Epithelial cell of esophagus (primary cell): ENCODE results near the gene OXTR.
A peak's percentile ranks its signal among the peaks of the same experiment; 100 is the strongest.

Experiments used
- DNase-seq: peaks from one replicate; pipeline ENCODE4 v3.0.0; 2010; ENCODE audit warnings: low read depth
- H3K4me3 ChIP-seq: 2 replicates; pipeline ENCODE4 v1.5.1; 2011; ENCODE audit warnings: mild to moderate bottlenecking, low read length, control low read depth
- CTCF ChIP-seq: IDR thresholded peaks from 2 replicates; pipeline ENCODE4 v1.5.1; 2011; ENCODE audit warnings: low read depth, mild to moderate bottlenecking, low read length, control low read depth, inconsistent platforms; ENCODE audit not compliant: insufficient read depth; ENCODE audit errors: missing control alignments

The OXTR gene

DNA sequence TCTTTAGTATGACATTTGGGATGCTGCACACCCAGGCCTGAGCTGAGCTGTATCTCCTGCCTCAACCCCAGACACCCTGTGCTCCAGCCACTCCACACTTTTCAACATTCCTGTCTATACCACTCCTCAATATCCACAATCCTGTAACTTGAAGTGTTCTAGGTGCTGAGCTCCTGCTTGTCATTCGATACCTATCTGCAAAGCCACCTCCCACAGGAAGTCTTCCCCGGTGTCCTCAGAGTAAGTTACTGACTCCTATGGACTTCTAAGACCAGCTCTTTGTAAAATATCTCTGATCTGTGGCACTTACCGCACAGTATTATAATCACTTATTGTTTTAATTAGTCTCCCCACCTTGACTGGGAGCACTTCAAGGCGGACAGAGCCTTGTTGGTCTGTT lies 37.0 kb downstream of the OXTR start:
- DNase-seq = no peak
- TF ChIP-seq CTCF = no peak
- H3K4me3 ChIP-seq = no peak overlapping the region

DNA sequence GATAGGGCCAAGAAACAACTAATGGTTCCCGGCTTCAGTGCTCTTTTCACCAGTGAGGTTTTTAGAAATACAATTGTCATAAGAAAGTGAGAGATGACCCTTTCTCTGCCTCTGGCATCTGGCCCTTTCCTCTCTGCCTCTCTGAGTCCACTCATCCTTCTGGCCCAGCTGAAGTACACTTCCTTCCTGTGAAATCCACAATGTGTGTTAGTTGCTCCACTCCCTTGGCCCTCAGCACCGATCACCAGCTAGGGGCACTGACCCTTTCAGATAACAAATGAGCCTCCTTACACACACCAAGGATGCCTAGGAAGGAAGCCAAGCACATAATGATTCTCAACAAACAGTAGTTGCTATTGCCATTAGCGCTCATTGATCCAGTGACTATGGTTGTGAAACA lies 38.8 kb downstream of the OXTR start:
- no peak for TF ChIP-seq CTCF
- H3K4me3 ChIP-seq = no peak overlapping the region
- no peak for DNase-seq

DNA sequence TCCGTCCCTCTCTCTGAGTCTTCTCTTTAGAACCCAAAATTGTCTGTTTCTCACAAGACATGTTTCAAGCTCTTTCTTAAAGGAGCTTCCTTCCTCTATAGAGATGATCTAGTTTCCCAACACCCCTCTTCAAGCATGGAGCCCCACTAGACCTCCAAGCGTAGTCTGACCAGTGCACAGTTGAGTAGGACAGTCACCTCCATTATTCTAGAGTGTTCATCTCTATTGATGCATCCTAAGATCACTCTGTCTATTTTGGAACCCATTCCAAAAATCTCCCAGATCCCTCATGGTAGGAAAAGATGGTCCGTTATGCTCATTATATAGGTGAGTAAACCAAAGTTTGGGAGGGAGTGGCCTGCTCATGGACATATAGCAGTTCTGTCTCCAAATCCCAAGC lies 39.9 kb downstream of the OXTR start:
- no peak overlapping the region for H3K4me3 ChIP-seq
- no peak for DNase-seq
- TF ChIP-seq CTCF = no peak

DNA sequence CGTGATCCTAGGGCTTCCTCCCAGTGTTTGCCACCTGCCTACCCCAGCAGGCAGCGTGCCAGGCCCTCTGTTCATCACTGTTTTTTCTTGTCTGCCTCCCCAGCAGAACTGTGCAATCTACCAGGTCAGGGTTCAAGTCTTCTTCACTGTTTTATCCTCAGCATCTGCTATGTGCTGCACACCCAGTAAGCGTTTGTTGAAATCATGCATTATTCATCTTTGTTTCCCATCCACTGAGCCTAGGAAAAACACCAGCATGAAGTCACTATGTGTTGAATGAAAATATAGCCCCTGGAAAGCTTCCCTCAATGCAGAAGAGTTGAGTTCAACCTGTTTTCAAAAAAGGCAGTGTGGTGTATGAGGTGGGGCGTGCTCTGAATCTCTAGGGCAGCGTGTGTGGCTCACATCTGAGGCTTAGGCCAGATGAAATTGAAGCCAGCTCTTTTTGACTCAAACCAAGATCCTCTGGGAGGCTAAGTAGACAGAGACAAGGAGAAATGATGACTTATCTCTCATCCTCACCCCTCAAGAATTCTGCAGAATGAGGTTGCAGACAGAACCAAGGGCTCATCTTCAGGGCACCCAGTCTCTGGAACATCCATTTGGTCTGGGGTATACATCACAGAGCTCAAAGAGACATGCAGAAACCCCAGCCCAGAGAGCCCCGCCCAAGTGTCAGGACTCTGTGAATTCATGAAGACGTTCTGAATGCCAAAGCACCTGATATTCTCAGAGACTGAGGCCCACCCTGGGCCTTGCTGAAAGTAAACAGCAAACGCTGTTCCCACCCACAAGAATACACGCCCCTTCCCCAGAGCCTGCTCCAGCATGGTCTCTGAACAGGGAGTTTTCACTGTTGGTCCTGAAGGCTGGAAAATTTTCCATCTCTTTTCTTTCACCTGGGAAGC lies 41.6 kb downstream of the OXTR start:
- H3K4me3 ChIP-seq = no peak overlapping the region
- no peak for DNase-seq
- no peak for TF ChIP-seq CTCF

DNA sequence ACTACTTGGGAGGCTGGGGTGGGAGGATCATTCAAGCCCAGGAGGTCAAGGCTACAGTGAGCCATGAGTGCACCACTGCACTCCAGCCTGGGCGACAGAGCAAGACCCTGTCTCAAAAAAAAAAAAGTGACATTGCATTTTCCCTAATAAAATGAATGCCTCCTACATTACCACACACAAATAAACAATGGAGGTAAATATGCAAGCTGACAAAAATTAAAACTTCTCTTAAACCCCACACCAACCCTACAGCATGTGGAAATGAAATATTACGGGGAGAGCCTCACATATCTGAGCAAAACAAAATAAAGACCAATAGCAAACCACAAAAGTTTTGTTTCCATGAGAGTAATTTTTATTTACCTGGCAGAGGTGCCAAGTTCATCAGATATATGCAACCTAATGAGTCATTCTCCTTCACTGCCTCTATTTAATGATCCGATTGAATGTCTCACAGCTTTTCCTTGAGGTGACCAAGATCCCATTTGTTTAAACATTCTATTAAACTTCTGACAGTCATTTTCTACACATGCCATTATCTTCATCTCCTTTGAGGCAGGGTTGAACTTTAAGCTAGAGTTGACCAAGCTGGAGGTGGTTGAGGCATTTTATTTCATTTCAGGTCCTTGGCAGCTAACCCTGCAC lies 45.2 kb downstream of the OXTR start:
- no peak overlapping the region for H3K4me3 ChIP-seq
- peak; percentile 72 for DNase-seq
- no peak for TF ChIP-seq CTCF

DNA sequence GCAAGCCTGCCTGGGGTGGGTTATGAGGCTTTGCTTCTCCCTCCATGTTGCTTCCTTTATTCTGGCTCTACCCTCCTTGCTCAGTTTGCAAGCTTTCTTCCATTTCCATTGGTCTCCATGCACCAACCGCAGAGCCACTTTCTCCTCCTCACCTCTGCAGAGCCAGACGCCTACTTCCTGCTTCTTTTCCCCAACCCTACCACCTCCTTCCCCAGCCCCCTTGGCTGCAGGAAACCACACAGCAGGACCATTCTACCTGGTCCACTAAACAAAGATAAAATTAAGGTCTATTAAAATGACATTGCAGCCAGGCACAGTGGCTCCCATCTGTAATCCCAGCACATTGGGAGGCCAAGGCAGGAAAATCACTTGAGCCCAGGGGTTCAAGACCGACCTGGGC lies 45.8 kb downstream of the OXTR start:
- no peak for TF ChIP-seq CTCF
- no peak overlapping the region for H3K4me3 ChIP-seq

More for the DNA sequence above, 45.8 kb downstream of the OXTR start:
- no peak for DNase-seq
